Adrenal gland (tissue), 5 donors: ENCODE data around the gene IGFBP4.

ENCODE experiments used
- CTCF ChIP-seq, 6 experiments: fragments of 450-650 bp in 4 of 6; fragments of 200-600 bp in 2 of 6; sonication (generic) in 1 of 6; IDR thresholded peaks; 1 replicate in 5 of 6; 2 replicates in 1 of 6; pipeline versions ENCODE4 v1.5.1 to v1.8.0; 2016 to 2021; ENCODE audit warnings: antibody characterized with exemption in 6 of 6, mild to moderate bottlenecking in 2 of 6, moderate library complexity in 1 of 6
- POLR2A ChIP-seq, 2 donors: fragments of 450-650 bp; IDR thresholded peaks; one replicate each; pipeline ENCODE4 v1.6.1; 2017; ENCODE audit warnings: antibody characterized with exemption in 2 of 2, mild to moderate bottlenecking in 2 of 2, moderate library complexity in 1 of 2
- donor health status: DM: no; HTN: no; CAD: no.

- no peak for TF ChIP-seq CTCF (IDR thresholded peaks at IDR 0.05)
- no peak for TF ChIP-seq POLR2A (IDR thresholded peaks at IDR 0.05)
Measured at GRCh38 chr17:40477796-40478195, 34.5 kb downstream of the IGFBP4 start.
